Neural cell (in vitro differentiated cells): ENCODE data around the gene HCN1.

Source experiments
- EZH2 ChIP-seq: fragments of 200-600, 300-800 bp; shearing (Covaris generic), sonication (generic); IDR thresholded peaks from 2 replicates; pipeline ENCODE4 v1.6.1; 2014; ENCODE audit warnings: antibody characterized with exemption, low read length, borderline replicate concordance, mild to moderate bottlenecking; ENCODE audit not compliant: insufficient read depth, poor library complexity, severe bottlenecking
- POLR2AphosphoS5 ChIP-seq: IDR thresholded peaks from 2 replicates; pipeline ENCODE4 v1.6.1; 2012
- RAD21 ChIP-seq: fragments of 450-650 bp; conservative IDR thresholded peaks from 2 replicates; pipeline ENCODE4 v1.6.1; 2014; ENCODE audit warnings: antibody characterized with exemption, mild to moderate bottlenecking, moderate library complexity
- SMC3 ChIP-seq: fragments of 450-650 bp; conservative IDR thresholded peaks from 2 replicates; pipeline ENCODE4 v1.6.1; 2014; ENCODE audit warnings: antibody characterized with exemption, mild to moderate bottlenecking, moderate library complexity; ENCODE audit not compliant: poor library complexity
- TAF1 ChIP-seq: IDR thresholded peaks from 2 replicates; pipeline ENCODE4 v1.6.1; 2012; ENCODE audit warnings: low read depth
- TF ChIP-seq, protein P1 (sequence below): fragments of 450-650 bp; IDR thresholded peaks from 2 replicates; pipeline ENCODE4 v1.5.1; 2014; ENCODE audit warnings: antibody characterized with exemption, mild to moderate bottlenecking, moderate library complexity; ENCODE audit not compliant: poor library complexity, severe bottlenecking

DNA sequence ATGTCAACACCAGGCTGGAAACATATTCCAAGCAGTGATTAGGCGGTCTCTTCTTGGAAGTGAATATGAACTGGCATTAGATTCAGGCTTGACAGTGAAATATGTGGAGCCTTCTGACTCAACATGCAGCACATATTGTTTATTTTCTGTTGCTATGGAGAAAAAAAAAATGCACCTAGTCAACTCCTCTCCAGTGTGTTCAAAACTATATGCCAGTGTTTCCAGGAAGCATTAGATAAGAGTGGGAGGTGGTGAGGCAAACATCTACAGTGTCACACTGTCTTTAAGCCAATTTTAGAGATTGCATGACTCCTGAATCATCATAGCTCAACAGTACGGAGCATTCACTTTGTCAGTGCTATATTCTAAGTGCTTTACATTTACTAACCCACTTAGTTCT lies 117.9 kb downstream of the HCN1 start:
- TF ChIP-seq SMC3 (no peak), RAD21 (no peak), TAF1 (no peak), EZH2 (no peak), POLR2AphosphoS5 (peak; percentile 14)
- TF ChIP-seq, protein P1, sequence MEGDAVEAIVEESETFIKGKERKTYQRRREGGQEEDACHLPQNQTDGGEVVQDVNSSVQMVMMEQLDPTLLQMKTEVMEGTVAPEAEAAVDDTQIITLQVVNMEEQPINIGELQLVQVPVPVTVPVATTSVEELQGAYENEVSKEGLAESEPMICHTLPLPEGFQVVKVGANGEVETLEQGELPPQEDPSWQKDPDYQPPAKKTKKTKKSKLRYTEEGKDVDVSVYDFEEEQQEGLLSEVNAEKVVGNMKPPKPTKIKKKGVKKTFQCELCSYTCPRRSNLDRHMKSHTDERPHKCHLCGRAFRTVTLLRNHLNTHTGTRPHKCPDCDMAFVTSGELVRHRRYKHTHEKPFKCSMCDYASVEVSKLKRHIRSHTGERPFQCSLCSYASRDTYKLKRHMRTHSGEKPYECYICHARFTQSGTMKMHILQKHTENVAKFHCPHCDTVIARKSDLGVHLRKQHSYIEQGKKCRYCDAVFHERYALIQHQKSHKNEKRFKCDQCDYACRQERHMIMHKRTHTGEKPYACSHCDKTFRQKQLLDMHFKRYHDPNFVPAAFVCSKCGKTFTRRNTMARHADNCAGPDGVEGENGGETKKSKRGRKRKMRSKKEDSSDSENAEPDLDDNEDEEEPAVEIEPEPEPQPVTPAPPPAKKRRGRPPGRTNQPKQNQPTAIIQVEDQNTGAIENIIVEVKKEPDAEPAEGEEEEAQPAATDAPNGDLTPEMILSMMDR: no peak
